Aorta (tissue), 5 donors: ENCODE results near the gene PTPRG. TPM values are rescaled to one million over a fixed set of nuclear protein-coding genes. Genes with fewer than 3 reads are reported as not detected.

Experiments used
- ATAC-seq: fragments of 200-7000 bp; cut with Tn5 transposase; one replicate; pipeline ENCODE4 v1.9.1; 2022; ENCODE audit warnings: moderate library complexity; ENCODE audit not compliant: low FRiP score
- DNase-seq, 2 donors: peaks; one replicate each; pipeline ENCODE4 v3.0.0-alpha.2; 2020
- H3K27ac ChIP-seq, 2 donors: one replicate each; pipeline ENCODE4 v1.5.1; 2013; ENCODE audit warnings: low read length in 2 of 2, mild to moderate bottlenecking in 2 of 2, moderate library complexity in 2 of 2, control low read depth in 1 of 2, inconsistent platforms in 1 of 2, low read depth in 1 of 2
- H3K27me3 ChIP-seq, 2 donors: one replicate each; pipeline ENCODE4 v1.6.1; 2013; ENCODE audit warnings: control low read depth in 1 of 2, low read length in 1 of 2, mild to moderate bottlenecking in 1 of 2, moderate library complexity in 1 of 2; ENCODE audit not compliant: insufficient read depth in 2 of 2, control insufficient read depth in 1 of 2
- H3K36me3 ChIP-seq, 2 donors: one replicate each; pipeline ENCODE4 v1.6.1; 2013; ENCODE audit warnings: control low read depth in 1 of 2, low read length in 1 of 2, mild to moderate bottlenecking in 1 of 2; ENCODE audit not compliant: insufficient read depth in 2 of 2, control insufficient read depth in 1 of 2
- H3K4me1 ChIP-seq, 2 donors: one replicate each; pipeline ENCODE4 v1.6.1; 2013; ENCODE audit warnings: low read length in 2 of 2, control low read depth in 1 of 2, mild to moderate bottlenecking in 1 of 2, moderate library complexity in 1 of 2; ENCODE audit not compliant: insufficient read depth in 2 of 2, control insufficient read depth in 1 of 2
- H3K4me3 ChIP-seq, 2 donors: one replicate each; pipeline ENCODE4 v1.5.1; 2013; ENCODE audit warnings: low read length in 2 of 2, control low read depth in 1 of 2, mild to moderate bottlenecking in 1 of 2
- H3K9me3 ChIP-seq: one replicate; pipeline ENCODE4 v1.6.1; 2013; ENCODE audit warnings: mild to moderate bottlenecking, low read length; ENCODE audit not compliant: control insufficient read depth
- WGBS, 2 donors: extraction: QIAGEN DNeasy Blood & Tissue Kit; methylation state at CpG; one replicate each; pipeline ENCODE4 v1.1.7; 2013; 5-methylcytosine and 5-hydroxymethylcytosine counted together
- intact Hi-C, 2 donors: fragments of 100-400 bp; cut with DNase I; formaldehyde crosslinking; loops; one replicate each; pipeline versions ENCODE4 v1.14.2 to v1.15.0; 2022
- polyA plus RNA-seq, 2 donors: library from polyadenylated mRNA; stranded (reverse); fragments of 200-250 nt; gene quantifications; one replicate each; pipeline ENCODE4 v1.2.3, GENCODE V29; 2013
- total RNA-seq, 2 donors: library from RNA; stranded (reverse); fragmentation: NEBNext Ultra II Directional; extraction: Animal tissue kit (Norgen Biotek cat#: 25700); gene quantifications; one replicate each; pipeline ENCODE4 v1.2.1, GENCODE V29; 2021
- donor health status: healthy with polysubstance abuse.
- donor health status: Bipolar disorder and iron deficiency.
- donor health status: DM: no; HTN: no; CAD: no.
- donor health status: DM: no; HTN: no; CAD: no.
- donor health status: DM: yes; HTN: yes; CAD: no.

Gene PTPRG
- total and polyA plus RNA-seq, 4 donors, result 5.3 to 150 (median 52.4) TPM

DNA sequence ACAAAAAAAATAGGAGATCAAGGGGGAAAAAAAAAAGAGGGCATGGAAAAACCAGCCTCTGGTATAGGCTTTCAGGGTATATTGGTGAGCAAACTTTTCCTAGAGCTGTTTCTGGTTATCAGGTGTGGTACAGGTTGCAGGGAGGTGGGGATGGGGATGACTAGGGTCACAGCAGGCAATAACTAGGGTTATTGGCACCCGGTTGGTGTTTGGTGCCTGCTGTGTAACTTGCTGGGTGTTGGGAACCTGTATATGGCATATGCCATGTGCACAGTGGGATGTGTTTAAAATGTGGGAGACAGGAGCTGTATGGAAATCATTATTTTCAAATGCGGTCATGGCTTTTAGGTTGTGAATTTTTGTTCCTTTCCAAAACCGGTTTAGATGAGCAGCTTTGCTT lies 119.2 kb downstream of the PTPRG start:
- no peaks in the 10 kb centered on the region for H3K9me3 ChIP-seq
- no peak for ATAC-seq
- DNase-seq, result no peak
- intact Hi-C loops, result no loop called here
- H3K36me3 ChIP-seq, result no peaks in the 10 kb centered on the region
- H3K27me3 ChIP-seq, result no peaks in the 10 kb centered on the region
- H3K4me1 ChIP-seq, result peaks cover 2 to 3% of the 10 kb centered on the region in 2 donors
- H3K4me3 ChIP-seq, result no peak overlapping the region
- H3K27ac ChIP-seq, result no peak overlapping the region
- no CpG with 5 or more reads among the region's 3 CpGs for WGBS, 2 donors

- no peaks in the 10 kb centered on the region for H3K9me3 ChIP-seq
- H3K27ac ChIP-seq, result no peak overlapping the region
- no peak overlapping the region for H3K4me3 ChIP-seq
- WGBS, 2 donors, result 89 to 94% methylated on average over 5 of the region's 5 CpGs
- no peak for ATAC-seq
- intact Hi-C loops, result no loop called here
- no peaks in the 10 kb centered on the region for H3K36me3 ChIP-seq
- H3K27me3 ChIP-seq, result no peaks in the 10 kb centered on the region
- no peak for DNase-seq
- H3K4me1 ChIP-seq, result peaks cover 3 to 6% of the 10 kb centered on the region in 2 donors
Measured at GRCh38 chr3:61681636-61682035, 120.3 kb downstream of the PTPRG start.

- peak overlapping the region; percentile 74 to 88 for H3K27ac ChIP-seq
- 65 to 74% methylated on average over 10 of the region's 10 CpGs for WGBS, 2 donors
- H3K36me3 ChIP-seq, result no peaks in the 10 kb centered on the region
- no peak for DNase-seq
- H3K4me3 ChIP-seq, result no peak overlapping the region
- H3K27me3 ChIP-seq, result no peaks in the 10 kb centered on the region
- intact Hi-C loops, result no loop called here
- peak; percentile 76 for ATAC-seq
- H3K9me3 ChIP-seq, result no peaks in the 10 kb centered on the region
- peaks cover 3 to 6% of the 10 kb centered on the region in 2 donors for H3K4me1 ChIP-seq
Measured at GRCh38 chr3:61682671-61683548, 121.5 kb downstream of the PTPRG start.

- DNase-seq, result no peak
- no peaks in the 10 kb centered on the region for H3K27me3 ChIP-seq
- H3K4me3 ChIP-seq, result no peak overlapping the region
- intact Hi-C loops, result no loop called here
- H3K4me1 ChIP-seq, result peaks cover 3 to 12% of the 10 kb centered on the region in 2 donors
- 22 to 25% methylated on average over 11 of the region's 11 CpGs for WGBS, 2 donors
- ATAC-seq, result peak; percentile 10
- H3K9me3 ChIP-seq, result no peaks in the 10 kb centered on the region
- peak overlapping the region; percentile 53 to 76 for H3K27ac ChIP-seq
- H3K36me3 ChIP-seq, result no peaks in the 10 kb centered on the region
Measured at GRCh38 chr3:61683549-61684236, 122.3 kb downstream of the PTPRG start.

DNA sequence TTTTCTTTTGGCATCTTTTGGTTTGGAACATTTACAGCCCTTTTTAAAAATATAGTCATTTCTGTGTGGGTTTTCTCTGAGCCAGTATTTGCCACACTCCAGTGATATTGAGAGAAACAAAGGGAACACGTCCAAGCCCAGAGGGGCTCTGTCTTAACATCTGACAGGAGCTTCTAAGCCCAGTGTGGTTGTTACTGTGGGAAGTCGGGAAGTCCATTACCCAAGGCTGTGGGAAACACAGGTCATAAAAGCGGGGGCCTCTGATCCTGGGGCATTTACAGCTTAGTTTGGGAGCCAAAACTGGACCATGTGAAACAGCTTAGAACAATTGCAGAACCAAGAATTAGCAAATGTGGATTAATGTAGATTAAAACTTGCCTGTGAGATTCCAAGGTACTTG lies 123.0 kb downstream of the PTPRG start:
- H3K9me3 ChIP-seq, result no peaks in the 10 kb centered on the region
- no peak for ATAC-seq
- 61 to 63% methylated on average over 3 of the region's 3 CpGs for WGBS, 2 donors
- H3K4me3 ChIP-seq, result no peak overlapping the region
- H3K4me1 ChIP-seq, result peaks cover 3 to 12% of the 10 kb centered on the region in 2 donors
- peak overlapping the region in 1 of 2 donors; percentile 53 for H3K27ac ChIP-seq
- DNase-seq, result no peak
- intact Hi-C loops, result no loop called here
- H3K36me3 ChIP-seq, result no peaks in the 10 kb centered on the region
- H3K27me3 ChIP-seq, result no peaks in the 10 kb centered on the region

- Histone ChIP-seq H3K9me3 (no peaks in the 10 kb centered on the region), H3K4me3 (no peak overlapping the region), H3K27me3 (no peaks in the 10 kb centered on the region), H3K27ac (no peak overlapping the region), H3K4me1 (peaks cover 4 to 14% of the 10 kb centered on the region in 2 donors), H3K36me3 (peaks cover 0 to 3% of the 10 kb centered on the region in 2 donors)
- ATAC-seq (no peak), DNase-seq (no peak)
- intact Hi-C loops, result no loop called here
- WGBS, 2 donors, result 82 to 83% methylated on average over 9 of the region's 9 CpGs
Measured at GRCh38 chr3:61685755-61686154, 124.4 kb downstream of the PTPRG start.

DNA sequence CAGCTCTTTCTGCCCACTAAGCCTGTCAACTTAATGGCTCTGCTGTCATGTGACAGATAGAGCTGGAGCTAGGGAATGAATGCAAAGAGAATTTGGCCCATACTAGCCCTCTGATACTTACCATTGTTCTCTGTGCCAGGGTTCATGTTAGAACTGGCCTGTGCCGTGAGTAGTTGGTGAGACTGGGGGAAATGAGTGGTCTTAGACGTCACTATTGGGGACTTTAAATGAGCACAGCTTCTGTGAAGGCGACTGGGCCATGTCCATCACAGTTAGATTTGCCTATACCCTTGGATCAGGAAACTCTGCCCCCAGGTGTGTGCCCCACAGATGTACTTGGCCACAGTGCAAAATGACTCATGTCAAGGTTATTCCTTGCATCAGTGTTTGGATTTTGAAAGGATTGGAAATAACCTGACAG lies 124.9 kb downstream of the PTPRG start:
- H3K27me3 ChIP-seq, result no peaks in the 10 kb centered on the region
- no peak for ATAC-seq
- intact Hi-C loops, result no loop called here
- H3K4me1 ChIP-seq, result peaks cover 4 to 14% of the 10 kb centered on the region in 2 donors
- DNase-seq, result no peak
- 80 to 89% methylated on average over 3 of the region's 3 CpGs for WGBS, 2 donors
- no peak overlapping the region for H3K4me3 ChIP-seq
- H3K36me3 ChIP-seq, result peaks cover 0 to 3% of the 10 kb centered on the region in 2 donors
- no peak overlapping the region for H3K27ac ChIP-seq
- no peaks in the 10 kb centered on the region for H3K9me3 ChIP-seq

- H3K4me1 ChIP-seq, result peaks cover 4 to 14% of the 10 kb centered on the region in 2 donors
Measured at GRCh38 chr3:61687206-61687605, 125.8 kb downstream of the PTPRG start.

More at GRCh38 chr3:61687206-61687605, 125.8 kb downstream of the PTPRG start:
- WGBS, 2 donors, result 89 to 90% methylated on average over 2 of the region's 2 CpGs
- Histone ChIP-seq H3K27me3 (no peaks in the 10 kb centered on the region), H3K36me3 (peaks cover 0 to 3% of the 10 kb centered on the region in 2 donors), H3K4me3 (no peak overlapping the region), H3K9me3 (no peaks in the 10 kb centered on the region), H3K27ac (no peak overlapping the region)
- intact Hi-C loops, result no loop called here
- ATAC-seq, result no peak
- DNase-seq, result no peak
